Measurements from ENCODE around the gene REEP3.

REEP3 gene

GRCh38 chr10:63627396-63627795 lies 106.2 kb downstream of the REEP3 start:
- in situ Hi-C loops (cut with HindIII; ENCODE audit: low sequenced_read_pairs) = no loop called here

DNA sequence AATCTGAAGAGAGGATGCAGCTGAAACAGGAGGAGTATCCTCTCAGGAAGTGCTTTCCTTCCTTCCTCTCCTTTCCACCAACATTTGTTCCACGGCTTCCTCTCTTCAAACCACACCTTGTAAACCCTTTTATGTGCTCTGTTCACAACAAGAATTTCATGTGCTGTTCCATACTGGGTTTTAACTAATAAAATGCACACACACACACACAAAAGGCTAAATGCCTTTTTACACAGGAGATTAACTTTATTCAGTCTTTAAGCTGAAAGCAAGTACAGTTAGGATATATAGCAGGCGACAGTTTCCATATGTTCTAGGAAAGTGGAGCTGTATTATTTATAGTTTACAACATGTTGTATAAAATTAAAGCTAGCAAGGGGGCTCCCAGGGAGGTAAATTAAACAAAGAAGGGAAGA lies 106.7 kb downstream of the REEP3 start:
- in situ Hi-C loops (cut with HindIII; ENCODE audit: low sequenced_read_pairs) = no loop called here

- in situ Hi-C loops (cut with HindIII; ENCODE audit: low sequenced_read_pairs) = no loop called here
Observed at GRCh38 chr10:63628526-63629362, 107.5 kb downstream of the REEP3 start.

GRCh38 chr10:63629363-63630084 lies 108.3 kb downstream of the REEP3 start:
- in situ Hi-C loops (cut with HindIII; ENCODE audit: low sequenced_read_pairs) = loop anchor here (5.0 kb wide), 2 partner anchors 48 to 83 kb away; no protein-coding TSS in a partner anchor

DNA sequence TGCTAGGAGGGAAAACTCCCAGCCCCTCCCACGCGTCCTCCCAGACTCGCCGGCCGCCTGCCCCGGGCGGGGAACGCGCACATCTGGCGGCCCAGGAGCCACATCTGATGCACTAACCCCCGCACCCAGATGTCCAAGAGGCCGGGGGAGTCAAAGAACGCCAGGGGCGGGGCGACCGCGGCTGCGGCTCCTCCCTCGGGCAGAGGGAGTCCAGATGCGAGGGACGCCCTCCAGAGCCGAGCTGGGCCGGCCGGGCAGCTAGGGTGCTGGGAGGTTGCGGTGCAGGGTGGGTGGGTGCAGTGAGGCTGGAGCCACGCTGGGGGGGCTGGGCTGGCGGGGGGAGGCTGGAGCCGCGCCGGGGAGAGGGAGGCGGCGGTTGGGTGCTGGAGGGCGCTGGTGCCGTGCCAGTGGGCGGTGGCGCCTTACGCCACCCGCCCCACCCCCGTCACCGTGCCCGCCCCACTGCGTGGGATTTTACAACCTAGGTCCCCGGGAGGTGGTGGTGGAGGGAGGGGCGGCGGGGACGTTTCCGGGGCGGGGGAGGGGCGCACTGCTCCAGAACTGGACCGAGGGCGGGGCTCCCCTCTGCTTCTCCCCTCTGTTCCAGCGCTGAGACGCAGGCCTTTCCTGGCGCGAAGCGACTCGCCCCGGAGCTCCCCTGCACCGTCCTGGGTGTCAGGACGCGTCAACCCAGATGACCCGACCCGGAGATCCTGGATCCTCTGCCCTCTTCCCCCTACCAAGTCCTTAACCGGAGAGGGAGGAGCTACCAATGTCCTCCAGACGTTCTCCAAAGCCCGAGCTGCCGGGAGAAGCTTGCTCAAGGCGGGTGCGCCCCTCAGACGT lies 109.1 kb downstream of the REEP3 start:
- in situ Hi-C loops (cut with HindIII; ENCODE audit: low sequenced_read_pairs) = loop anchor here (5.0 kb wide), 2 partner anchors 47 to 82 kb away; no protein-coding TSS in a partner anchor

- in situ Hi-C loops (cut with HindIII; ENCODE audit: low sequenced_read_pairs) = loop anchor here (5.0 kb wide), 2 partner anchors 46 to 81 kb away; no protein-coding TSS in a partner anchor
Observed at GRCh38 chr10:63630931-63631680, 109.9 kb downstream of the REEP3 start.

GRCh38 chr10:63631991-63632390 lies 110.8 kb downstream of the REEP3 start:
- in situ Hi-C loops (cut with HindIII; ENCODE audit: low sequenced_read_pairs) = loop anchor here (5.0 kb wide), 2 partner anchors 45 to 80 kb away; no protein-coding TSS in a partner anchor

- in situ Hi-C loops (cut with HindIII; ENCODE audit: low sequenced_read_pairs) = loop anchor here (5.0 kb wide), 2 partner anchors 43 to 78 kb away; no protein-coding TSS in a partner anchor
Observed at GRCh38 chr10:63633677-63634487, 112.7 kb downstream of the REEP3 start.

GRCh38 chr10:63634488-63635065 lies 113.4 kb downstream of the REEP3 start:
- in situ Hi-C loops (cut with HindIII; ENCODE audit: low sequenced_read_pairs) = loop anchor here (5.0 kb wide), 2 partner anchors 43 to 78 kb away; no protein-coding TSS in a partner anchor

DNA sequence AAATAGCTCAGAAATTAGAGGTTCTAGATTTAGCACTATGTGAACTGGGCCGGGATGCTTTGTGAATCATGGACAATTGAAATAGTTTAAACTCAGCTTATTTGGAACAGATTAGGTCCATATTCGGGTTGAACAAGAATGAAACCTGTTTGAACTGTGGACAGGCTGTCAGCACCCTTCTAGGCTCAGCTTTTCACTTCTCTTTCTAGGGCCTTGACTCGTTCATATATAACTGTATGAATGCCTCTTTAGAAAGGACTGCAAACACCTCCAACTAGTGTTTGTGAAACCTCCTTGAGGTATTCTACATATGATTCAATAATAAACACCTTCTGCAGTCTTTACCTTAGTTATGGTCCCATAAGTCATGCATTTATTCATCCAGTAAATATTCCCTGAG lies 115.6 kb downstream of the REEP3 start:
- in situ Hi-C loops (cut with HindIII; ENCODE audit: low sequenced_read_pairs) = no loop called here

DNA sequence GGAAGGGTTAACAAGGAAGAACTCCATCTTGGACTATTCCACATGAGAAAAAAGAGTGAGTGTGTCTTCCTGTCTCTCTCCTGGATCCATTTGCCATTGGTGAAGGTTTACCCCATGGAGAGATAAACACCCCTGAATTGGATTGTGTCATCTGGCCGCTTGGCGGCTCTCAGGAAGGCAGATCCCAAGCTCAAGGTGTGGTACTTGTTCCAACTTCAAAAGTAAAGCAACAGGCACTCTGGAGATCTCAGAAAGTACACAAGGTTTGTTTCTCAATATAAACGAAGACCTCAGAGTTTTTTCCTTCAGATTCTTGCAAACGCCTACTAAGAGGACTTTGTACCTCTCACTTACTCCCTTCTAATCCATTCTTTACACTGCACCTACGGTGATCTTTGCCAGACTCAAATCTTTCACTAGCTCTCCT lies 116.7 kb downstream of the REEP3 start:
- in situ Hi-C loops (cut with HindIII; ENCODE audit: low sequenced_read_pairs) = no loop called here

DNA sequence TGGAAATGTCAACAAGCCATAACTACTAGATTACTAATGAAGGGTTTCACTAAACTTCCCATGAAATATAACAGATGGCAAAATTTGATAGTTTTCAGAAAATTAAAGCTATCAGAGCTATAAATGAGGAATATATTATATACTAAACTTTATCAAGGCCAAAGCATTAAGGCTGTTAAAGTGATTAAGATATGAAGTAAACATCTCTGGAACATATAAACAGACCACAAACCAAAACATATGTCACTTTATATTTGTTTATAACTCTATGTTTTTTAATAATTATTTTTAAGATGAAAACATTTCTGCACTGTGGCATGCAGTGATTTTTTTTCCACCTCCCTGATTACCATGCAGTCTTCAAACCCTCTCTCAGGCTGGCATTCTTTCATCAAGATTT lies 120.2 kb downstream of the REEP3 start:
- in situ Hi-C loops (cut with HindIII; ENCODE audit: low sequenced_read_pairs) = no loop called here

DNA sequence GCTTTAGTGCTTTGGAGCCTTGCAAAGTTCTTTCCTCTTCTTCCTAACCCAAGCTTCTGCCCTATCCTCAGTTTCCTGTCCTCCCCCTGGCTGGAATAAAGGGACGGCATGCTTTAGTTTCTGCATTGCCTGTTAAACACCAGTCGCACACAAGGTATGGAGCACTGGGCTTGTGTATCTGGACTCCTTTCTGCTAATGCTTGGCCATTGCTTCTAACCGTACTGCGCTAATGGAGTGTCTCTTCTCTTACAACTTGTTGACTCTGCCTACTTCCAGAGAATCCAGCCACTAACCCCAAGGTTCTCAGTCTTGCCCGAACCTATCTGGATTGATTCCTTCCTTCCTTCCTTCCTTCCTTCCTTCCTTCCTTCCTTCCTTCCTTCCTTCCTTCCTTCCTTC lies 120.6 kb downstream of the REEP3 start:
- in situ Hi-C loops (cut with HindIII; ENCODE audit: low sequenced_read_pairs) = no loop called here

DNA sequence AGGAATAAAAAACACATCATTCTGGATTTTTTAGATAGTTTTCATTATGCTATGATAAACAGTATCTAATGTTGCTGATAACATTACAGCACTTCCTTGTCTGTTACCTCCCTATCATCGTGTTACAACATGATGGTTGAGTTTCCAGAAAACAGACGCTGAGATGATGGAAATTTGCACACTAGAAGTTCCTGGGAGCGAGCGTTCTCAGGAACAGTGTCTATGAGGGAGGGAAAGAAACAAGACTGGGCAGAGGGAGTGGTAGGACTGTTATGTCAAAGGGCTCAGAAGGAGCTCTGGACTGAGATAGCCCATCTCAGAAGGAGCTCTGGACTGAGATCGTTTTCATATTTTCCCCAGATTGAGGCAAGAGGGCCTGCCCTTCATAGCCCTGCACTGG lies 121.6 kb downstream of the REEP3 start:
- in situ Hi-C loops (cut with HindIII; ENCODE audit: low sequenced_read_pairs) = no loop called here

GRCh38 chr10:63644418-63645142 lies 123.4 kb downstream of the REEP3 start:
- in situ Hi-C loops (cut with HindIII; ENCODE audit: low sequenced_read_pairs) = no loop called here

GRCh38 chr10:63645195-63645594 lies 124.0 kb downstream of the REEP3 start:
- in situ Hi-C loops (cut with HindIII; ENCODE audit: low sequenced_read_pairs) = no loop called here

GRCh38 chr10:63646491-63646890 lies 125.3 kb downstream of the REEP3 start:
- in situ Hi-C loops (cut with HindIII; ENCODE audit: low sequenced_read_pairs) = no loop called here

DNA sequence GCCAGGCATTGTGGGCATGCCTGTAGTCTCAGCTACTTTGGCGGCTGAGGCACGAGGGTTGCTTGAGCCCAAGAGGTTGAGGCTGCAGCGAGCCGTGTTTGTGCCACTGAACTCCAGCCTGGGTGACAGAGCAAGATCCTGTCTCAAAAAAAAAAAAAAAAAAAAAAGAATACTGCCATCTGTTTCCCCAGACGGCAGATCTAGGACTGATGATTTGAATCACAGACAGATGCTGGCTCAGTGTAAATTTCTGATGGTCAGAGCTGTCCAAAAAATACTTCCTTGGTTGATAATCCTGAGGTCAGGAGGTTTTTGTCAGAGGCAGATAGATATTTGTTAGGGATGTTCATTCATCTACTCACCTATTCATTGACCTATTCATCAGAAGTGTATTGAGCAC lies 130.7 kb downstream of the REEP3 start:
- in situ Hi-C loops (cut with HindIII; ENCODE audit: low sequenced_read_pairs) = no loop called here
